Activated T-cell treated with anti-CD3 and anti-CD28 coated beads, Interleukin-2, amount 50 U/mL, for 1 hour (primary cell): ENCODE data around the gene AHRR.
"Not testable (repeated sequence)": the region's sequence is repeated elsewhere in the genome, so short reads cannot be mapped to it uniquely, and the experiment has no call there.

Source experiments
- DNase-seq: peaks from one replicate; pipeline ENCODE4 v3.0.0-alpha.2; 2020

AHRR gene

GRCh38 chr5:368183-369084 is 46.9 kb downstream of the AHRR start:
- no peak for DNase-seq

- DNase-seq, result no peak
Observed at GRCh38 chr5:369151-369868, 47.8 kb downstream of the AHRR start.

GRCh38 chr5:369869-370236 is 48.3 kb downstream of the AHRR start:
- DNase-seq, result not testable (repeated sequence)

- no peak for DNase-seq
Observed at GRCh38 chr5:370311-370958, 48.9 kb downstream of the AHRR start.

- DNase-seq, result no peak
Observed at GRCh38 chr5:370959-371810, 49.7 kb downstream of the AHRR start.

- DNase-seq, result no peak
Observed at GRCh38 chr5:371811-372555, 50.5 kb downstream of the AHRR start.

GRCh38 chr5:372556-372995 is 51.1 kb downstream of the AHRR start:
- no peak for DNase-seq

- peak; percentile 17 for DNase-seq
Observed at GRCh38 chr5:372996-373709, 51.6 kb downstream of the AHRR start.

- DNase-seq, result peak; percentile 52
Observed at GRCh38 chr5:373710-374602, 52.4 kb downstream of the AHRR start.

- DNase-seq, result peak; percentile 14
Observed at GRCh38 chr5:374631-375335, 53.3 kb downstream of the AHRR start.

GRCh38 chr5:375336-375920 is 53.9 kb downstream of the AHRR start:
- peak; percentile 12 for DNase-seq

- peak; percentile 13 for DNase-seq
Observed at GRCh38 chr5:375921-376798, 54.6 kb downstream of the AHRR start.

GRCh38 chr5:376799-377325 is 55.3 kb downstream of the AHRR start:
- DNase-seq, result no peak

- peak; percentile 8 for DNase-seq
Observed at GRCh38 chr5:377326-377981, 55.9 kb downstream of the AHRR start.

- DNase-seq, result peak; percentile 8
Observed at GRCh38 chr5:378301-378891, 56.9 kb downstream of the AHRR start.

- peak; percentile 8 for DNase-seq
Observed at GRCh38 chr5:378976-379742, 57.6 kb downstream of the AHRR start.
